Right lobe of liver (tissue), 6 donors: ENCODE results near the gene TEX26. TPM values are rescaled to one million over a fixed set of nuclear protein-coding genes. Genes with fewer than 3 reads are reported as not detected.

ENCODE experiments used
- ATAC-seq, 4 donors: fragments of 200-7000 bp; cut with Tn5 transposase; one replicate each; pipeline ENCODE4 v1.9.1; 2020; ENCODE audit warnings: mild to moderate bottlenecking in 4 of 4, moderate library complexity in 4 of 4
- DNase-seq, 3 donors: peaks; one replicate each; pipeline ENCODE4 v3.0.0-alpha.2; 2020
- H3K27ac ChIP-seq, 3 donors: fragments of 200-600 bp; one replicate each; pipeline ENCODE4 v1.8.0; 2022
- H3K27me3 ChIP-seq, 2 donors: fragments of 200-600 bp; one replicate each; pipeline ENCODE4 v1.8.0; 2022
- H3K36me3 ChIP-seq, 4 donors: fragments of 200-600 bp; sonication (generic) in 1 of 4; one replicate each; pipeline versions ENCODE4 v1.5.1 to v1.8.0; 2017 to 2022; ENCODE audit warnings: control low read depth in 1 of 4
- H3K4me1 ChIP-seq, 4 donors: fragments of 200-600 bp; sonication (generic) in 1 of 4; one replicate each; pipeline versions ENCODE4 v1.5.1 to v1.8.0; 2017 to 2022; ENCODE audit warnings: control low read depth in 1 of 4
- H3K4me3 ChIP-seq, 3 donors: fragments of 200-600 bp; one replicate each; pipeline ENCODE4 v1.8.0; 2022
- H3K9me3 ChIP-seq, 4 donors: fragments of 200-600 bp; sonication (generic) in 1 of 4; one replicate each; pipeline versions ENCODE4 v1.5.1 to v1.8.0; 2017 to 2022; ENCODE audit warnings: control low read depth in 1 of 4
- CTCF ChIP-seq, 4 donors: fragments of 200-600 bp in 3 of 4; fragments of 450-650 bp in 1 of 4; IDR thresholded peaks; one replicate each; pipeline versions ENCODE4 v1.5.1 to v1.8.0; 2016 to 2022; ENCODE audit warnings: antibody characterized with exemption in 4 of 4, mild to moderate bottlenecking in 2 of 4
- POLR2A ChIP-seq: fragments of 450-650 bp; IDR thresholded peaks from one replicate; pipeline ENCODE4 v1.6.1; 2017; ENCODE audit warnings: antibody characterized with exemption, mild to moderate bottlenecking
- WGBS: methylation state at CpG from one replicate; pipeline ENCODE4 v1.1.6; 2018; ENCODE audit warnings: low coverage, low lambda C conversion rate; ENCODE audit not compliant: insufficient coverage; ENCODE audit errors: missing lambda C conversion rate; 5-methylcytosine and 5-hydroxymethylcytosine counted together
- intact Hi-C, 2 donors: fragments of 100-400 bp; cut with DNase I; formaldehyde crosslinking; loops; one replicate each; pipeline versions ENCODE4 v1.11.2 to v1.14.1; 2022
- total RNA-seq, 6 experiments: library from RNA; depleted of rRNA in 2 of 6; stranded (reverse); fragments of >200 nt in 2 of 6; fragmentation: NEBNext Ultra II Directional in 3 of 6; extraction: Animal tissue kit (Norgen Biotek cat#: 25700) in 3 of 6; gene quantifications; one replicate each; pipeline versions ENCODE4 v1.1.0 to v1.2.4, GENCODE V29; 2016 to 2023
- donor health status: DM: no; HTN: yes; CAD: no.
- donor health status: DM: no; HTN: no; CAD: no.
- donor health status: DM: no; HTN: no; CAD: no.
- donor health status: DM: no; HTN: yes; CAD: no.
- donor health status: DM: no; HTN: yes; CAD: no.

Gene TEX26
- total RNA-seq, 6 experiments from 2014 or later, result 0.37 TPM; not detected in 5

- WGBS, result 57% methylated on average over 3 of the region's 3 CpGs
- ATAC-seq (no peak), DNase-seq (no peak)
- intact Hi-C loops, result no loop called here
- no peaks in the 10 kb centered on the region for H3K27me3 ChIP-seq
- H3K36me3 ChIP-seq, result no peaks in the 10 kb centered on the region
- no peaks in the 10 kb centered on the region for H3K9me3 ChIP-seq
- H3K4me1 ChIP-seq, result no peaks in the 10 kb centered on the region
- no peak overlapping the region for H3K27ac ChIP-seq
- TF ChIP-seq POLR2A (no peak), CTCF (IDR thresholded peaks at IDR 0.05) (no peak)
- no peak overlapping the region for H3K4me3 ChIP-seq
Measured at GRCh38 chr13:31020996-31021395, 88.5 kb downstream of the TEX26 start.

GRCh38 chr13:31022288-31022895 is 89.9 kb downstream of the TEX26 start:
- ATAC-seq, result peak in 3 of 4 donors; percentile 30 to 53 (median 37)
- no peak for DNase-seq
- 57% methylated on average over 12 of the region's 13 CpGs for WGBS
- Histone ChIP-seq H3K4me1 (no peaks in the 10 kb centered on the region), H3K27ac (no peak overlapping the region), H3K36me3 (no peaks in the 10 kb centered on the region), H3K27me3 (no peaks in the 10 kb centered on the region), H3K4me3 (no peak overlapping the region), H3K9me3 (no peaks in the 10 kb centered on the region)
- TF ChIP-seq POLR2A, result no peak
- no peak for TF ChIP-seq CTCF (IDR thresholded peaks at IDR 0.05)
- intact Hi-C loops, result no loop called here

GRCh38 chr13:31022928-31023530 is 90.6 kb downstream of the TEX26 start:
- H3K27ac ChIP-seq, result no peak overlapping the region
- DNase-seq, result no peak
- H3K4me3 ChIP-seq, result no peak overlapping the region
- no peaks in the 10 kb centered on the region for H3K4me1 ChIP-seq
- intact Hi-C loops, result no loop called here
- H3K36me3 ChIP-seq, result no peaks in the 10 kb centered on the region
- WGBS, result 11% methylated on average over 2 of the region's 2 CpGs
- no peak for TF ChIP-seq CTCF (IDR thresholded peaks at IDR 0.05)
- no peak for TF ChIP-seq POLR2A
- no peaks in the 10 kb centered on the region for H3K27me3 ChIP-seq
- ATAC-seq, result peak in 2 of 4 donors; percentile 31 to 37
- H3K9me3 ChIP-seq, result no peaks in the 10 kb centered on the region

Other genes with a start within 250 kb of the TEX26 start
- 1 to 10 TPM in 5 of 6 experiments, under 1 TPM in 1; 0.53 to 6.7 (median 3.7) TPM for gene ALOX5AP, start 197.1 kb upstream of the TEX26 start, total RNA-seq
- under 1 TPM in 3 of 6 experiments, not detected in 3; 0.24 to 0.44 (median 0.30) TPM for gene MEDAG, start 26.4 kb upstream of the TEX26 start, total RNA-seq
- 10 to 100 TPM; 19.6 to 60.8 (median 31.0) TPM for gene HSPH1, start 229.2 kb downstream of the TEX26 start, total RNA-seq